NCI-H460 (cell line): ENCODE results near the gene IAPP. TPM values are rescaled to one million over a fixed set of nuclear protein-coding genes. Genes with fewer than 3 reads are reported as not detected.
"Not testable (repeated sequence)": the region's sequence is repeated elsewhere in the genome, so short reads cannot be mapped to it uniquely, and the experiment has no call there.

ENCODE experiments used
- DNase-seq: peaks from one replicate; pipeline ENCODE4 v3.0.0-alpha.2; 2016; ENCODE audit warnings: low read depth; ENCODE audit errors: extremely low read depth
- polyA plus RNA-seq: library from polyadenylated mRNA; depleted of rRNA; stranded (reverse); fragments of >200 nt; gene quantifications from 2 replicates; pipeline ENCODE4 v1.2.3, GENCODE V29; 2014; cell fraction: nucleus; rRNA removed
- total RNA-seq: library from RNA; depleted of rRNA; stranded (reverse); fragments of >200 nt; shearing (Covaris generic); gene quantifications from 2 replicates; pipeline ENCODE4 v1.2.3, GENCODE V29; 2014; rRNA removed

IAPP gene
- not detected in 2 replicates for total RNA-seq
- polyA plus RNA-seq, result not detected in 2 replicates

DNA sequence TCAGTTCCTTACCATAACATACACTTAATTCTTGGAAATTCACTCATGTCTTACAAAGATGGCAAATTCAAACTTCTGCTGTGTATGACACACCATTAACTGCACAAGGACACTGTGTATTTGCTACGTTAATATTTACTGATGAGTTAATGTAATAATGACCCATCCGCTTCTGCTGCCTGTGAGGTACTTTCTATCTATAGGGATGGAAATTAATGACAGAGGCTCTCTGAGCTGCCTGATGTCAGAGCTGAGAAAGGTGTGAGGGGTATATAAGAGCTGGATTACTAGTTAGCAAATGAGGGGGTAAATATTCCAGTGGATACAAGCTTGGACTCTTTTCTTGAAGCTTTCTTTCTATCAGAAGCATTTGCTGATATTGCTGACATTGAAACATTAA, at the start of gene IAPP:
Gene IAPP (plus strand): TSS at position 301 of the 400 bp plus-strand sequence. CDS start 450 bp downstream, outside the sequence.
- DNase-seq, result no peak

DNA sequence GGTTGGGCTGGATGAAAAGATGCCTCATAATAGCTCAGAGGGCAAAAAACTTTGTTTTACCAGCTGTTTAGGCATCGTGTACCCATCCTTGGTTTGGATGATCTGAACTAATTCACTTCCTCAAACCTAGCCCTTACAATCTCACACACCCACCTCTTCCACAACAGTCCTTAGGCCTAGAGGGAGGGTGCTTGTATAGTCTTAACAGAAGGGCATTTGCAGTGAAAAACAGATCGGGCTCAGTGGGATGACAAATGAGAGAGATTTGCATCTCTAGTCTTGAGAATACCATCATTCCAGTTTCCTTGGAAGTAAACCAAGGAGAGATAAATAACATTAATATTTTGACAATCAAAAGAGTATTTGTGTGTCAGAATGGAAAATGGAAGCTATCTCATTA, 49.0 kb upstream of the IAPP start:
- no peak for DNase-seq

DNA sequence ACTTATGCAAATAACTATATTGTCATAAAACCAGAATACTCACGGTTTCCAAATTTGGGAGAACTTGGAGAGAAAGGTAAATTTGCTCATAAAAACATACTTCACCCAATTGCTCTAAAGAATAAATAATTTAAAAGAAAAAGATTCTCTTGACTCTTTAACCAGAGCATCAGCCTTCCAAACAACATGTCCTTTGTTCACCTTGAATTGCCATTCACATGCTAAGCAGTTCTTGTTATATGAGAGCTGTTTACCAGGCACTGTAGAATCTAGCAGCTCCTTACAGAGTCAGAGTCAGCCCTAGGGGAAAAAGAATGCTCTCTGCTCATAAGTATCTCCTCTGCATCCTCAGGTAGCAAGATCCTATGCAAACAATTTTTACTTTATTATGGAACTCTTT, 48.2 kb upstream of the IAPP start:
- DNase-seq, result no peak

DNA sequence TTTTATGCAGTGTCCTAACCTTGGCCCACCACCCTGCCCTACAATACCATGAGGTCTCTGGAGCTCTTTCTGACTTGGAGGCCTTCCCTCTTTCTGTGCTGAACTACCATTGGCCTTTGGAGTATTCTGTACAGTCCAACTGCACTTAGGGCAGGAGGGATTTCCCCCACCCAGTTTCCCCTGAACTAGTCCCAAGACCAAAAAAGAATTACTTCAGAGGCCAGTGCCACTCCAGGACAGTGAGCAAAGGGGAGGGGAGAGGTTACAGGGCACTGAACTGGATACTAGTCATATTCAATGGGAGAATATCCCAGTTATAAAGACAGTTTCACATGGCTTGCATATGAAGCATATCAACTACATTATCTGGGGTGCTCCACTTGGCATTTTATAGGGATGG, 44.1 kb upstream of the IAPP start:
- no peak for DNase-seq

DNA sequence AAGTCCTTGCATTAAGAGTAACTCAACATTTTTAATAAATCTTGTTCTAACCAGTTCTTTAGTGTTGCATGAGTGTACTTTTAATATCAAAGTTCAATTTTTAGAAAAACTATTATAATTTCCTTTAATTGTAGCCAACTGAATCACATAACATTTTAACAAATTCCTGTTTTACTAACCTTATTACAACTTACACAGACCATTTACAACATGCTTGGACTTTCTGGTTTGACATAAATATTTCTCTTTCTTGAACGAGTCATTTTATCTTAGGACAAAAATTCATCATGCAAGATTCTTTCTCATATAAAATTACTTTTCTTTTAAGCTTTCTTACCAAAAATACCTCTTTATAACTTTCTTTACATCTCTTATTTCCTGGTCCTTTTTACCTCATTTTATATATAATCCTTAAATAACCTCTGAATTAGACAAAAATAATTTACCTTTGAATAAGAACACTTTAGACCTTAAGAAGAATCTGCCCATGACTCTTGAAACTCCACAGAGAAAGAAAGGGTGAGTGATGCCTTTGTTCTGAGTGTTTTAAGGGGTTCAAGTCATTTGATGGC, 41.9 kb upstream of the IAPP start:
- DNase-seq, result no peak

DNA sequence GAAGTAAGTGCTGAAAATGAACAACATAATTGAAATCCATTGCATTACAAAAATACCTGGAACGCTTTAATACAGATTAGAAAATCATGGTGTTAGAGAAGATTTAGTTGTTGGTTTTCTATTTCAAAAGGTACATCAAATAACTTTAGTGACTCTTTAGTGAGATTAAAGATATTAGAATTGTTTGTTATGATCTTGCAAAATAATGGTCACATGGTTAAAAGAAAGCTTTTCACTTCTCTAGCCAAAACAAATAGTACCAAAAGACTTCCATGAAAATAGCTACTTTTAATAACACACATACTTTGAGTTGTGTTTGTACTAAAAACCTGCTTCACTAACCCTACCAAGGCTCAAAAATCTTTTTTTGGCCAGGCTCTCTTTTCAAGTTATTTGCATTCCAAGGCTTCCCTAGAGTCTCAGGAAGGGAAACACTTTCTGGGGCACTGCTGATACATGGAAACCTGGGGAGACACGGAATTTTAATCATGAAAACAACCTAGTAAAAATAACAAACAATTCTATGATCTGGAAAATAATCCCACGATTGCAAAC, 37.9 kb upstream of the IAPP start, which contains the start of gene SLCO1A2:
Gene SLCO1A2 (minus strand): TSS at position 147 of the 555 bp plus-strand sequence. CDS start 270 bp downstream, outside the sequence.
- DNase-seq, result no peak

DNA sequence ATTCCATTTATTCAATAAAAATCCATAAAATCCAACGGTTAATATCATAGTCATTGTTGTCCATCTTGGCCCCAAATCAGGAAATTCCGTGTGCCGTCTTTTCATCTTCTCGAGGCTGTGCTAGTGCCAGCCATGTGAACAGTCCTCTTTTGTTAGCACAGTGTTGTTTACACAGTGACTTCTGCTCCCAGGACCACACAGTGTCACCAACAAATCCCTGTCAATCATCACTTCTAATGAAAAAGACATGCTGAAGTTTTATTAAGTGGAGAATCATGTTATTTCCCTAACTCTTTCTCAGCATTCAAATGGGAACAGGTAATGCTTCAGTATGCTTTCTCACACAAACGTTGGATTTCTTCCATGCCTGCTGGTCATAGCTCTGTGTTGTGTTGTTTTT, 36.0 kb upstream of the IAPP start:
- no peak for DNase-seq

DNA sequence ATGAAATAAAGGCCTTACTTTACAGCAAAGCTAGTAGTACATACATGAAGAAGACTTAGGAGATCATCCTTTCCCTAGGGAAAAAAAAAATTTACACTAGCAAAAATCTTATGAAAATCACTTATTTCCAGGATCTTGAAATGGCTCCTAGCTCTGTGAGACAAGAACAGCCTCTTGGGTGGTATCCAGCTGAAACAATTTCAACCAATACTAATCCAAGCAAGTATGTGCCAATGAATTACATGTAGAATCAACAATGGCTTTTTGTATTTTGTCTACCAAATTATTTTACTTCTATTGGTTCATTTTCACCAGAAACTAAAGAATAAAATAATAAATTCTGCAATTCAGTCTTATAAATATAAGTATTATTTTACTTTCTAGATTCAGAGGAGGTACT, 35.2 kb upstream of the IAPP start:
- no peak for DNase-seq

DNA sequence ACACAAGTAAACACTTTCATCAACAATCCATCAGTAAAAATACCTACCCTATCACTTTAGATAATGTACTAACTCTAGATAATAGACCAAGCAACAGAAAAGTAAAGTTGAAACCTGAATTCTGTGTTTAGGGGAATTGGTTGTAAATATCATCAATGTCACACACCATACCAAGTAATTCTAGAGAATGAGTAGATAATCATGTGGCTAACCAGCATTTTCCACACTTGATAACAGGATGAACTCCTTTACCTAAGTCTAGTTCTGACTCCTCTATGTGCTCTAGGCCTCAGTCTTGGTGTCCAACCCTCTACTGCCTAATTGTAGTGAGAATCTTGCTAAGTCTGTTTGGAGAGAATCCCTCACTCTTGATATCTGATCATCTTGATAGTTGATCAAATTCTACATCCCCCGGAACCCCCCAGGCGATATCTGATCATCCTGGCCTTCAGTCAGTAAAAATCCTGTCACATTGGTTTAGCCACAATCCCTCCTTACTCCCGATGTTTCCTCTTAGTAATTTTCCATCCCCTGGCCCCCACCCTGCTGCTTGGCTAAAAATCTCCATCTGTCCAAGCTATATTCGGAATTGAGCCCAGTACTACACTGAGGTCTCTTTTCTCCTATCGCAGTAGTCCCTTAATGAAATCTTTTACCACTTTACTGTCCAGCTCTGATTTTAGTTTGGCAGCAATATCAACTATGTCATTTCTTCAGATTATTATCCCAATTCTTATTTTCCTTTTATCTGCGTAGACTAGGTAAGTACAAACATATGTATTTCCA, 34.5 kb upstream of the IAPP start:
- no peak for DNase-seq

DNA sequence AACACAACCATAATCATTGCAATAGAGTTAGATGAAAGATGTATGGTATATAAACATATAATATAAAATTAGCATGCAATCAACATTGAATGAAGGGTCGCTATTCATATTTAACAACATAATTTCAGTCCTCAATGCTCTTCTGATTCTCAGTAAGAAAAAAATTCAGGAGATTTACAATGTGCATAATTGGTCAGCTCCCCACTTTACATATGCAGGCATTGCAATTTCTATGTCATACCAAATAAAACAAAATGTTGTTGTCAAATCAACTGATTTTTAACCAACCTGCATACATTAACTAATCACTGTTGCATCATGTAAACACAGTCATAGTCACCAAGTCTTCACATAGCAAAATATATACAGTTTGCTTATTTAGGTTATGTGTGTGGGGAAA, 32.8 kb upstream of the IAPP start:
- DNase-seq, result no peak

DNA sequence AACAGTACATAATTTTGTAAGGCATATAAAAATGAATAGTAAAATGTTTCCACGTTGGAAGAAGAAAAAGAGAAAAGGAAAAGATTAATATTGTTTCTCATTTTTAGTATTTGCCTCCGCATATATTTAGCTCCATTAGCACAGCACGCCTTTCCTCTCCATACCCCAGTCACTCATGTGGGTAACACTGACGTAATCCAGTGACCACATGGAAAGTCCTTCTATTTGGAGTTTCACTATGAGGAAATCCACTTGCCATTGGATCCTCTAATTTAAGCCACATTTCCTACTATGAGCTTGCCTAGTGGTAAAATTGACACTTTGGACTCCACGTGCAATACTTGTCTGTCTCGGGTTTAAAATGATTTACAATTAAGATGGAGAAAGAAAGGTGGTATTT, 32.3 kb upstream of the IAPP start:
- no peak for DNase-seq

DNA sequence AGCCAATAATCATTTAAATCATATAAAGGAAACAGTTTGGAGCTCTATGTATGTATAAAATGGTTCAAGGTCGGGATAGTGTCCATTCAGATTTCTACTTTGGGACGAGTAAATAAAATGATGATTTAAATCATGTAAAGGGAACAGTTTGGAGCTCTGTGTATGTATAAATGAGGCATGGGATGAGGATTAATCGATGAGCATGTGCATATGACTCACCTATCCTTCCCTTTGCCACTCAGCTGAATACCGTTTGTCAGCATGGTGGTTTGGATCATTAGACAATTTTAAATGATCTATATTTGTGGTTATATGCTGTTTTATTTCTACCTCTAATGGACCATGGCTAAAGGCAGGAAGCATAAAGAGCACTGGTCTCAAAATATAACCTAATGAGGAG, 30.9 kb upstream of the IAPP start:
- DNase-seq, result no peak

DNA sequence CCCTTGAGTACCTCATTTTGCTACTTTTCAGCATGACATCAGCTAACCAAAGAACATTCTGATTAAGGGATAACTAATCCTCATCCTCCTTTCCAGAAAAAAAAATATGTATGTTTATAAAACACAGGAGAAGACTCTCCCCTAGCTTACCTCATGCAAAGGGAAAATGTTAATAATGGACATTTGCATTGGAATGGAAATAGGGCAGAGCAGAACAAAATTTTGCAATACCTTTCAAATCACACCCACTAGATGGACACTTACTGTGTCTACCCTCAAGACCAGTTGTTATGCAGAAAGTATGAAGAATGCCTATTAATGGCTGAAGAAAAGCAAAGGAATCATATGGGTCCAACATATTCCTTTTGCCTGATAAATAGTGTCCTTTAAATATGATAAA, 29.1 kb upstream of the IAPP start:
- no peak for DNase-seq

DNA sequence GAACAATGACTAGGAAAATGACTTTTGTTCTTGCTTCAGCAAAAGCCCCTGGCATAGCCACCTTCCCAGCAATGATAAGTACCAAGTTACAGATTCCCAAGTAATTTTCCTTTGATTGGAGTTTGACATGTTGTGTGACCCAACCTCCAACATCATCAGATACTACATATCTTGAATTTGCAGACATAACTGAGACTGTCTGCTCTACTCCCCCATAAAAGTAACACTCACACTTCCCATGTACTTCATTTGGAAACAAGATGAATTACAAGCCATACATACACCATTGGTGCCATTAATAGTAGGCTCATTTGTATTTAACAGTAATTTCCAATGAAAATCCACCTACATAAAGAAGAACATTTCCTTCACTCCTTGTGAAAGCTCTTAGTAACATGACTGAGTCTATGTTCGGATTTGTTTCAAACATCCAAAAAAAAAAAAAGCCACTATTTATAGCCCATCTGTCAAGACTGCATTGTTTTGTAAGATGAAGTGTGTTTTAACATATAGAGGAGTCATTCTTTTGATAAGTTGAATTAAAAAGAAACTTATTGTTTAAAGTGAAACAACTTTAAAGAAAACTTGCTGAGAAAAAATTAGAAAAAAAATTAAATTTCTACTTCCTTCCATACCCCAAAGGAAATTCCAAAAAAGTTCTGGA, 26.0 kb upstream of the IAPP start:
- DNase-seq, result no peak

DNA sequence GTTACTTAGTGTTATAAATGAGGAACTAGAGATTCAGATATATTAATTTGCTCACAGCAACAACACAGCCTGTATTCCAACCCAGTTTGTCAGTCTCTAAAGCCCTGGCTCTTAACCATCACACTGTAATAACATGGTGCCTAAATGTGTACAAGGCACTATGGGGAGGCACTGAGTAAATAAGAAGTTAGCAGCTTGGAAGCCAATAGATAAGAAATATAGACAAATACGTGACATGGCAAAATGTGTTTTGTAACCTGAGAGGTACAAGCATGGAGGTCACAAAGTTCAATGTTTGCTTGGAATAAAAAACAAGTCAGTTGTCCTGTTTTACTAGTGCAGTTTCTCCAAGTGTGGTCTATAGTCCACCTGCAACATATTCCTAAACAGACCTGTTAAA, 21.7 kb upstream of the IAPP start:
- DNase-seq, result no peak

DNA sequence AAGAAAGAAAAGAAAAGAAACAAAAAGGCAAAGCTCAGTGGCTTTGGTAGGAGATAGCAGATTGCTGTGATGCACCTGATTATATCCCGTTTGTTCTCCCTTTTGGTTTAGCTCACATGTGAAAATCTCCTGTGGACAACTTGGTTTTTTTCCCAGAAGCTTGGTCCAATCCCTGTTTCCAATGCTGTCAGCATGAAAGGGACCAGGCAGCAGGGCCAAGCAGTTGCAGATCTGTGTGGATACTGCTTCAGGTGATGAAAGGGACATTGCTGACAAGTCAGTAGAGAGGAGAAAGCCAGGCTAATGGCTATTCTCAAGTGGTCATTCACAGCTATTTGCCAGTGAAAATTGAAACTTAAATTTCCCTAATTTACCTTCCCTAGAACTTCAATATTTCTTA, 19.2 kb upstream of the IAPP start:
- DNase-seq, result no peak

DNA sequence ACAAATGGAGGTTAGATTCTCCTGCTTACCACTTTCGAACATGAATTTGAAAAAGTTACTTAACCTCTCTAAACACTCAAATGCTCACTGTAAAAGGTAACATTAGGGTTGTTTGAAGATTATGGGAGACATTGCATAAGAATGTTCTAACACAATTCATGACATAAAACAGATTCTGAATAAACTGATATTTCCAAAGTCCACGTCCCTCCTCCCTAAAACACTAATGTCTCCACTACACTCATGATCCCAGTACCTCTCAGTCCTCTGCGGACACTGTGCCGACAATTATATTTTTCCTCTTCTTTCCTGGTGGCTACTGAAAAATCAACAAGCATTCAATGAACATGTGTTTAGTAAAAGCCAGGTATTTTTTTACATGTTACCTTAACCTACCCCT, 18.8 kb upstream of the IAPP start:
- DNase-seq, result no peak

DNA sequence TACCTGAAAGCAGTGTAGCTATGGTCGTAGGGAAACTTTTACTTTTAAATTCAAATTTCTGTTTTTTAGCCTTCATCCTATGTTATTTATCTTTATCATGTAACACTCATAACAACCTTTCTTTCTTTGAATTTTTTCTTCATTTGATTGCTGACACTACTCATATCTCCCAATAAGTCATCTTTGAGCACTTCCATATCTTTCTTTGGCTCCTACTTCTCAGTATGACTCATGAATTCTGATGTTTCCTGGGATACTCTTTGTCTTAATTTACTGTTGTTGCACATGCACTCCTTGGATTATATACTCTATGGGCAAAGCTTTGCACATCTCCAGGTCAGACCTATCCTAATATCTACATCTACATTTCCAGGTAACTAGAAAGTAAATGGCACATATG, 18.1 kb upstream of the IAPP start:
- no peak for DNase-seq

DNA sequence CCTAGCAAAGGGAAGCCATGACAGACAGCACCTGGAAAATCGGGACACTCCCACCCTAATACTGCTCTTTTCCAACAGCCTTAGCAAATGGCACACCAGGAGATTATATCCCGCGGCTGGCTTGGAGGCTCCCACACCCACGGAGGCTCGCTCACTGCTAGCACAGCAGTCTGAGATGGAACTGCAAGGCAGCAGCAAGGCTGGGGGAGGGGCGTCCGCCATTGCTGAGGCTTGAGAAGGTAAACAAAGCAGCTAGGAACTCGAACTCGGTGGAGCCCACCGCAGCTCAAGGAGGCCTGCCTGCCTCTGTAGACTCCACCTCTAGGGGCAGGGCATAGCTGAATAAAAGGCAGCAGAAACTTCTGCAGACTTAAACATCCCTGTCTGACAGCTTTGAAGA, 12.1 kb upstream of the IAPP start:
- DNase-seq, result not testable (repeated sequence)

DNA sequence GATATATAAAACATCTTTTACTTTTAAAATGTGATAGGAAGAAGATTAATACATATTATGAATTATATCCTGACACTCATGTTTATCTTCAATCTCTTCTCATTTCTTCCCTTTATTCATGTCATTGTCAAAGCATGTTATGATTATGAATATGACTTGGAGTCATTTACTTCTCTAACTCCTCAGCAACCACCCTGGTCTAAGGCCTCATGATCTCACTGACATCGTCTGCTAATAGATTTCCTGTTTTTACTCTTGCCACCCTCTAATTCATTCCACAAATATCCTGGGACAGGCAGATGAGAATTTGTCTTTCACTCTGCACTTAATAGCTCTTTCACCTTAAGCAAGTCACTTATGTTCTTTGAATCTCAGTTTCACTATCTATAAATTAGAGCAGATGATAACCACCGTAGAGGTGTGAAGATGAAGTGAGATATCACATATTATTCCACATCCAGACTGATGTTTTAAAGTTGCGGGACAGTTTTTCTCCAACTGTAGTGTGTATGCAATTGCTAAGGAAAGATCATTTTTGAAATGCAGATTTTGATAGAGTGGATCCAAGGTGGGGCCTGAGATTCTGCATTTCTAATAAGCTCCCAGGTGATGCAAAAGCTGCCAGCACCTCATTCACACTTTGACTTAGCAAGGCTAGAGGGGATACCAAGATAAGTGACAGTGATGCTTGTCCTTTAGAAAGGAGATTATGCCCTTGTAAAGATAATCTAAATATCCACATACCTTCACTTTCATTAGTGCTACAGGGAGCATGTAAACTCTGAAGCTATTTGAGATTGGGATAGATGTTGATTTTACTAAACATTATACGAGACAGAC, 3.3 kb upstream of the IAPP start:
- DNase-seq, result no peak
